HG02981 (cell line): ENCODE results near the gene SLC49A4.
"Not testable (repeated sequence)": the region's sequence is repeated elsewhere in the genome, so short reads cannot be mapped to it uniquely, and the experiment has no call there.

Experiments used
- ATAC-seq: cut with Tn5 transposase; IDR thresholded peaks from one replicate; pipeline ENCODE4 v1.9.1; 2021; ENCODE audit warnings: mild to moderate bottlenecking, moderate library complexity; ENCODE audit not compliant: unreplicated experiment

Gene SLC49A4

DNA sequence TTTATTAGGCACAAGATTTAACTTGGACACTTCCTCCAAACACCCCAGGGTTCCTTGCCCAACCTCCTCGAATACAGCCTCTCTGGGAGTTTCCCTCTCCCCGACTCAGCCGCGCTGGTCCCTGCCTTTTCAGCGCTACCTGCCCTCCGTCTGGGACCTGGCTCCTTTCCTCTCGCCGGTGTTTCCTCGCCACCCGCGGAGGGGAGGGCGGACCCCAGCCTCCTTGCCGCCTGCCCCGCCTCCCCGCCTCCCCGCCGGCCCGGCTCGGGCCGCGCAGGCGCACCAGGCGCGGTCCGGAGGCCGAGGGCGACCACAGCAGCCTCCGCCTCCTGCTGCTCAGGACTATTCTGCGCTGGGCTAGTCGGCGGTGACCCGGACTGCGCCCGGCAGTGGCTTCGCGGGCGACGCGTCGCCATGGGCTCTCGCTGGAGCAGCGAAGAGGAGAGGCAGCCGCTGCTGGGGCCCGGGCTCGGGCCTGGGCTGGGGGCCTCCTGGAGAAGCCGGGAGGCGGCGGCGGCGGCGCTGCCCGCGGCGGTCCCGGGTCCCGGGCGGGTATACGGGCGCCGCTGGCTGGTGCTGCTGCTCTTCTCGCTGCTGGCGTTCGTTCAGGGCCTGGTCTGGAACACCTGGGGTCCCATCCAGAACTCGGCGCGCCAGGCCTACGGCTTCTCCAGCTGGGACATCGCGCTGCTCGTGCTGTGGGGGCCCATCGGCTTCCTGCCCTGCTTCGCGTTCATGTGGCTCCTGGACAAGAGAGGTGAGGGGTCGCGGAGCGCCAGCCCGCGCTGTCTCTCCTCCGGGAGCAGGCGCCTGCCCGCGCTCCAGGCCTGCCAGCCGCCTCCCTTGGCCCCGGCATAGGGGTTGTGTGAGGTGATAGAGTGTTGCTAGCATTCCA, at the start of gene SLC49A4:
Gene SLC49A4 (plus strand): TSS at position 291 of the 895 bp plus-strand sequence. CDS start 124 bp downstream, at position 415.
- peak; percentile 68 for ATAC-seq

DNA sequence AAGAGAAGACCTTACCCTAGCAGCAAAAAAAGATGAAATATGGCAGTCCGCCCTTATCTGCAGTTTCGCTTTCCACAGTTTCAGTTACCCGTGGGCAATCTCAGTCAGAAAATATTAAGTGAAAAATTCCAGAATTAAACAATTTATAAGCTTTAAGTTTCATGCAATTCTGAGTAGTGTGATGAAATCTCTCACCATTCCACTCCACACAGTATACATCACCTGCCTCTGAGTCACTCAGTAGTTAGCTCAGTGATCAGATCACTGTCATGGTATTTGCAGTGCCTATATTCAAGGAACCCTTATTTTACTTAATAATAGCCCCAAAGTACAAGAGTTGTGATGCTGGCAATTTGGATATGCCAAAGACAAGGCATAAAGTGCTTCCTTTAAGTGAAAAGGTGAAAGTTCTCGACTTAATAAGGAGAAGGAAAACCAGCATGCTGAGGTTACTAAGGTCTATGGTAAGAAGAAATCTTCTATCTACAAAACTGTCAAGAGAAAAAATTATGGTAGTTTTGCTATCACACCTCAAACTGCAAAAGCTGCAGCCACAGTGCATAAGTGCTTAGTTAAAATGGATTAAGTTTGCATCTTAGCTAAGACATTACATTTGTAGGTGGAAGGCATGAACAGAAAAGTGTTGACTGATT, 49.4 kb upstream of the SLC49A4 start:
- no peak for ATAC-seq

DNA sequence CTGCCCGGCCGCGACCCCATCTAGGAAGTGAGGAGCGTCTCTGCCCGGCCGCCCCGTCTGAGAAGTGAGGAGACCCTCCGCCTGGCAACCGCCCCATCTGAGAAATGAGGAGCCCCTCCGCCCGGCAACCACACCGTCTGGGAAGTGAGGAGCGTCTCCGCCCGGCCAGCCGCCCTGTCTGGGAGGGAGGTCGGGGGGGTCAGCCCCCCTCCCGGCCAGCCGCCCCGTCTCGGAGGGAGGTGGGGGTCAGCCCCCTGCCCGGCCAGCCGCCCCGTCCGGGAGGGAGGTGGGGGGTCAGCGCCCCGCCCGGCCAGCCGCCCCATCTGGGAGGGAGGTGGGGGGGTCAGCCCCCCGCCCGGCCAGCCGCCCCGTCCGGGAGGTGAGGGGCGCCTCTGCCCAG, 47.6 kb upstream of the SLC49A4 start:
- ATAC-seq: not testable (repeated sequence)

DNA sequence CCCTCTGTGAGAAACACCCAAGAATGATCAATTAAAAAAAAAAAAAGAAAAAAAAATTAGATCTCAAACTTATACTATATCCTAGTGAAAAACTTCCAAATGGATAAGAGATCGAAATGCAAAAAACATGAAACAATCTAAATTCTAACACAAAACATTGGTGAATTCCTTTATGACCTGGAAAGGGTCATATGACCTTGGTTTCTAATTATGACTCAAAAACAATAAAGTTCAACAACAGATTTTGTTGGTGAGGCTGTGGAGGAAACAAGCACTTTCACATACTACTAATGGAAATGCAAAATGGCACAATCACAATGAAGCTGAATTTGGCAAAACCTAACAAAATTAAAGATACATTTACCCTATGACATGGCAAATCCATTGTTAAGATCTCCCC, 46.5 kb upstream of the SLC49A4 start:
- no peak for ATAC-seq

- ATAC-seq: peak; percentile 75
These were observed 39.9 kb upstream of the SLC49A4 start for GRCh38 chr3:122754929-122755328.

- ATAC-seq: no peak
These were observed 39.4 kb upstream of the SLC49A4 start for GRCh38 chr3:122755491-122755890.

GRCh38 chr3:122758877-122759560, 35.9 kb upstream of the SLC49A4 start:
- ATAC-seq: no peak

DNA sequence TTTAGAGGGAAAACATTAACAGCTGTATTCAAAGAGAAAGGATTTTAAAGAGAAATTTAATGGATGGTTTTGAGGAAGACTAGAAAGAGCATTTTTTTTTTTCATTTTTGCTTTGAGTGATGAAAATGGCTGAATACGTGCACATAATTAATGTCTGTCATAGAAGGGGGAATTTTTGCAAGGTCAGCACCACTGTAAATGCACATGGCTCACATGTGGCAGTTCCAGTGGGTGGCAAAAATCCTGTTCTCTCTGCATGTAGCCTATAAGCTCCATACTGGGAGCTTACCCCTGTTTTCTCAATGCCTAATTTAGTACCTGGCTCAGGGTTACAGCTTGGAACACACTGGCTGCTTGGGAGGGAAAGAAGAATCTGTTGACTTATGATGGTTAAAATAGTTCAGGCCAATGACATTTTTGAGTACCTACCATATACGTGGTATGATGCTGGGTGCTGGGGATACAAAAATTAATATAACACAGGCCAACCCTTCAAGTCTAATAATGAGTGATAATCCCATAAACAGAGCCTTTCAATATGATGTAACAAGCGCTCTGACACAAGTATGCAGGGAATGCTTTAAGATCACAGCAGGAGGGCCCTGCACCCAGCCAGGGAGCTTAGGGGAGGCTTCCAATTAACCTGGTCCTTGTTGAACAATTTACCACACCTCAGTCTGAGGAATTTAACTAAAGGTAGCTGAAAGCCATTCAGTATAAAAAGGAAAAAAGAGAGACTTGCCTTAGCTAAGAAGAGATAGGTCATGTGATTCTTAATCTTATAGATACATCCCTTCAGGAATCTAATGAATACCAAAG, 34.2 kb upstream of the SLC49A4 start:
- ATAC-seq: no peak

DNA sequence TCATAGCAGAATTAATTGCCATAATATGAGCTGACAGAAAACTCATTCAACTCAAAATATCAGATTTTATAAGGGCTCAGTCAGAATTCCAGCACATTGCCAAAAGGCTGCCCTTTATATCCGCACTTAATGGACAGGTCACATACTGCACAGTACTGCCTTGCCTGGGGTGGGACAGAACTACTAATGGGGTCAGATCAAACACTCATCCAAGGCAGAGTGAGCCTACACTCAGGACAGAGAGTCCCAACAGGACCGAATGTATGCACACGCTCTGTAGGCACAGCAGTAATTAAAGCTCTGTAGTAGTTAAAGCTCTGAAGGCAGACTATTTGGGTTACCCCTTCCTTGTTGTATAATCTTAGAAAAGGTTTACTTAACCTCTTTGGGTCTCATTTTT, 28.4 kb upstream of the SLC49A4 start:
- ATAC-seq: no peak

DNA sequence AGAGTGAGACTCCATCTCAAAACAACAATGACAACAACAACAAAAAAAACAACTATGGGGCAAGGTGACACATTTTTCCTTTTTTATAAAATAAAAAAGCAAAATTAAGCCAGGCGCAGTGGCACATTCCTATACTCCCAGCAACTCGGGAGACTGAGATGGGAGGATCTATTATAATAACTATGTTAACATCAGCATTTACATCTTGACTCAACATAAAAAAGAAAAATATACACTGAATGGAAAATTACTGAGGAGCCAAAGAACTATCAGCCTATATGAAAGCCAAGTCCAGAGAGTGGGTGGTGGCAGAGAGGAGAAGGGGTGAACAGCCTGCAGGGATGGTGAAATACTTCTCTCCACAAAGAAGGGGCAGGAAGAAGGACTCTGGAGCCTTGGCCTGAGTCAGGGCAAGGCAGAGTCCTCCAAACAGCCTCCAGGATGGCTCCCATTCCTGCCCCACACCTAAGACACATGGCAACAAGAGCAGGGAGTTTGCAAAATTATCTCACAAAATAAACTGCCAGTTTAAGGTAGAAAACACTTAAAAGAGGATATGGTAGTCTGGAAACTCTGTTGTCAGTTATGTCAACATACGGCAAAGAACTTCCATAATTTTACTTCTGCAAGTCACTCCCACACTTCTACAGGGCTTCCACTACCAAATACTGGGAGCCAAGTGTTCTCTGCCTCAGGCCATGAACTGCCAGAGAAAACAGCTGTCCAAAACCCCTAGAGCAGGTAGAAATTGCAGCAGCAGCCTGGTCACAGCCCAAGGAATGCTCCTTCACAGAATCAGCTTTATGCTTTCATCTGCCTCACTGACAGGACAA, 27.1 kb upstream of the SLC49A4 start:
- no peak for ATAC-seq

DNA sequence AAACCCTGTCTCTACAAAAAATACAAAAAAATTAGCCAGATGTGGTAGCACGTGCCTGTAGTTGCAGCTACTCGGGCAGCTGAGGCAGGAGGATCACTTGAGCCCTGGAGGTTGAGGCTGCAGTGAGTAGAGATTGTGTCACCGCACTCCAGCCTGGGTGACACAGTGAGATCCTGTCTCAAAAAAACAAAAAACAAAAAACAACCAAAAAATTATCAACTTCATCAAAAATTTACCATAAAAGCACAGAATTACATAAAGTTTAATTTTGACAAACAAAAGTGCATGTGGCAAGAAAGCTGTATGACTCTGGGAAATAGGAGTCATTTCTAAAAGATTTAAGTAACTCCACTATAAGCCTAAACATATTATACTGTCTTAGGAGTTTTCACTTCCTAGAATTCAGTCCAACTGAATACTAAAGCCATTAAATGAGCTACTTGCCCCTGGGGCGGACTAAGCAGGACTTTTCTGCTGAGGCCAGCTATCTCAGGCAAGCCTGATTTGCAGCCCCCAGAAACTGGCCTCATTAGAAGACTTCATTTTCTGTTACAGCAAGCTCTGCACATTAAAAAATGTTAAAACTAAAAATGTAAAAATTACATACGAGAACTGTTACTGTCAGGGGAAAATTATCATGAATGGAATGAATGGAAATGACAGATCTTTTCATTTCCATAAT, 24.2 kb upstream of the SLC49A4 start:
- ATAC-seq: no peak

DNA sequence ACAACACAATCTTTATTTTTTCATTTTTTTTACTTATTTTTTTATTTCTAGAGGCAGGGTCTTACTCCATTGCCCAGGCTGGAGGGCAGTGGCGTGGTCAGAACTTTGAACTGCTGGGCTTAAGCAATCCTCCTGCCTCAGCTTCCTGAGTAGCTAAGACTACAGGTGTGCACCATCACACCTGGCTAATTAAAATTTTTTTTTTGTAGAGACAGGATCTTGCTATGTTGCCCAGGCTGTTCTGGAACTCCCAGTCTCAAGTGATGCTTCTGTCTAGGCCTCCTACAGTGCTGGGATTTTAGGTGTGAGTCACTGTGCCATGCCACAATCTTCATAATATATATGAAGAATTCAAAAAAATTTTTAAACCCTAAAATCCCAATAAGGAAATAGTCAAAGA, 22.0 kb upstream of the SLC49A4 start:
- ATAC-seq: no peak

DNA sequence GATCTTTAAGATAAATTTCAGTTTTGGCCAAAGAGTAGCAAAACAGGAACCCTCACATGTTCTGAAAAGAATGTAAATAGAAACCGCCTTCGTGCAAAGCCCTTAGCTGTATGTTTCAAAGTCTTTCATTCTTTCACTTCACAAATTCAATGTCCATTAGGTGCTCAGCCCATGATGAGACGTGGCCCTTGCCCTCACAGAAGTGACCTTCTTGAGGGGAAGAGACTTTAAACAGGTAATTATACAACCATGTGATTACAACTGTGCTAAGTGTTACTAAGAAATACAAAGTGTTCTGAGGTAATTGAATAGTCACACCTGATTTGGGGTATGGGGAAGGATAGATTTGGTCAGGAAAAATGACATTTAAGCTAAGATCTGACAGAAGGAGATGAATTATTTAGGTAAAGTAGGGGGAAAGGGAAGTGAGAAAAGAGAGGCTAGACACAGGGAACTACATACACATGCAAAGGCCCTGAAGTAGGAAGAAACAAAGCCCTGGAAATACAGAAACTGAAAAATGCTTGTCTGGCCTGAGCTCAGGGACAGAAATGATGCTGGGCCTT, 20.8 kb upstream of the SLC49A4 start:
- ATAC-seq: peak; percentile 61

DNA sequence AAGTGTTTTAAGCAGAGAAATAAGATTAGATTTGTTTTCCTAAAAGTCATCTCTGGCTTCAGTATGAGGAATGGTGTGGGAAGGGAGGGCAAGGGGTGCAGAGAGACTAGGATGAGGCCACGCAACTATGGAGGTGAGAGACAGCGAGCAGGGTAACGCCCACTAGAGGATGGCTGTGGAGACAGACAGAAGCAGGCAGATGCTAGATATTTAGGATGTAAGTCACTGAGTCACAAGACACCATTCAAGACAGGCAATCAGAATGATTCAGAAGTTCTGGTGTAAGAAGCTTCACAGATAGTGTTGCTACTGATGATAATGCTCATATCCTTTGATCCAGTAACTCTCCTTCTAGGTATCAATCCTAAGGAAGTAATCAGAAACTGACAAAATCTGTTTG, 20.3 kb upstream of the SLC49A4 start:
- ATAC-seq: no peak

DNA sequence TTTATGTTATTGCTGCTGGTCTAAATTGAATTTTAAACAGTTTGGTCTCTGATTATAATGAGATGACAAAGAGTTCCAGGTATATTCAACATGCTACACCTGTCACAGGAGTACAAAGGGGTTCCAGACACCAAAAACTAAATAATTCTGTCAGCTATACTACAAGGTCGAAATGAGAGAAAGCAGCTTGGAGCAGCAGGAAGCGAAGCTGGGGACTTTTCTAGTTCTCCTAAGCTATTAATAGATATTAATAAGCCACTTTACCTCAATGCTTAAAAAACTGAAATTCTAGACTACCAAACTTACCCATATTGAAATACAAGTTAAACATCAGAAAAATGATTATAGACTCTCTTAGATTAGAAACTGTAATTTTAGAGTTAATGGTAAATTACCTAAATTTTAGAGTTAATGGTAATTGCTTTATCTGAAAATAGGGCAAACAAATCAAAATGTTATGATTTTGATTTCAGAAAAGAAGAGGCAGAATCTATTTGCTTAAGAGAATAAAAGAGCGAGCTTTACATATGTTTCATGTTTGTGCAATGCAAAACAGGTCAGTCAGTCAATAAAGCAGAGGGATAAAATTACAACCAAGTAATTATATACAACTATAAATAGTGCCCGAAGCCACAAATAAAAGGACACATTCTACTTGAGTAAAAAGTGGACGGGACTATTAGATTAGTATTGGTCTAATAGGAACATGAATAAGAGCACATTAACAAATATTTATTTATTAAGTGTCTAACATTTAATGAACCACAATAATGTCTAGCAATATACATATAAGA, 18.0 kb upstream of the SLC49A4 start:
- no peak for ATAC-seq

- no peak for ATAC-seq
These were observed 17.3 kb upstream of the SLC49A4 start for GRCh38 chr3:122777563-122777962.

GRCh38 chr3:122782804-122783203, 12.1 kb upstream of the SLC49A4 start:
- ATAC-seq: no peak

DNA sequence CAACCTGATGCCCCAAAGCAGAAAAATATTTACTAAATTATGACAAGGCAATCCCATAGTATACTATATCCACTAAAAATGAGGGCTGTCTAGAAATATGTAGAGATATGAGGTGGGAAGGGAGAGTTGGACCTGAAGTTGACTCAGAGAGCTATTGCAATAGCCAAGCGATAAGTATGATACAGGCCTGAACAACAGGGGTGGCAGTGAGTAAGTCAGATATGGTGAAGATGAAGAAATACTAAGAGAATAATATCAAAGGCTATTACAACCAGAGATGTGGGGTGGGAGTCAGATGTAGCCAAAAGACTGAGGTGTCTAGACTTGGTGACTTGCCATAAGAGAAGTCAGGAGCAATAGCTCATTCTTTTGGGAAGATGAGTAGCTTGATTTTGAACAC, 10.4 kb upstream of the SLC49A4 start:
- ATAC-seq: no peak
